SK-N-SH treated with all-trans-retinoic acid at 6 μM for 48 hours (cell line): Measurements from ENCODE around the gene ANKRD60.

Experiments used
- ATAC-seq: fragments of 200-7000 bp; cut with Tn5 transposase; 3 replicates; pipeline ENCODE4 v1.9.1; 2020; ENCODE audit warnings: mild to moderate bottlenecking, moderate library complexity
- ARNTL ChIP-seq: fragments of 450-650 bp; formaldehyde crosslinking; IDR thresholded peaks from 2 replicates; pipeline ENCODE4 v1.5.0; 2020; ENCODE audit warnings: low read depth, mild to moderate bottlenecking, moderate library complexity, borderline replicate concordance
- CSDC2 ChIP-seq: fragments of 250-450 bp; sonication (Bioruptor Pico); IDR thresholded peaks from 2 replicates; pipeline ENCODE4 v1.5.0; 2020; ENCODE audit warnings: mild to moderate bottlenecking, moderate library complexity
- ESRRG ChIP-seq: fragments of 250-450 bp; sonication (Bioruptor Pico); IDR thresholded peaks from 2 replicates; pipeline ENCODE4 v1.6.1; 2021; ENCODE audit warnings: mild to moderate bottlenecking
- OSR1 ChIP-seq: fragments of 250-450 bp; sonication (Bioruptor Pico); IDR thresholded peaks from 2 replicates; pipeline ENCODE4 v1.8.0; 2022; ENCODE audit warnings: moderate library complexity, mild to moderate bottlenecking, inconsistent platforms
- PPARA ChIP-seq: fragments of 250-450 bp; sonication (Bioruptor Pico); IDR thresholded peaks from 2 replicates; pipeline ENCODE4 v1.5.0; 2020; ENCODE audit warnings: mild to moderate bottlenecking, borderline replicate concordance
- SNAI2 ChIP-seq: fragments of 250-450 bp; sonication (Bioruptor Pico); IDR thresholded peaks from 2 replicates; pipeline ENCODE4 v1.5.0; 2020; ENCODE audit warnings: mild to moderate bottlenecking, moderate library complexity
- TCF4 ChIP-seq: fragments of 250-450 bp; sonication (Bioruptor Pico); IDR thresholded peaks from 2 replicates; pipeline ENCODE4 v1.8.0; 2021; ENCODE audit warnings: mild to moderate bottlenecking, moderate library complexity, borderline replicate concordance
- TOX ChIP-seq: fragments of 250-450 bp; sonication (Bioruptor Pico); IDR thresholded peaks from 2 replicates; pipeline ENCODE4 v1.8.0; 2021; ENCODE audit warnings: mild to moderate bottlenecking, moderate library complexity, borderline replicate concordance
- ZNF70 ChIP-seq: fragments of 450-650 bp; formaldehyde crosslinking; IDR thresholded peaks from 2 replicates; pipeline ENCODE4 v1.5.0; 2020; ENCODE audit warnings: mild to moderate bottlenecking, moderate library complexity
- ZNF8 ChIP-seq: fragments of 450-650 bp; formaldehyde crosslinking; IDR thresholded peaks from 2 replicates; pipeline ENCODE4 v1.5.0; 2020; ENCODE audit warnings: mild to moderate bottlenecking, moderate library complexity
- TF ChIP-seq, protein P1 (sequence below): fragments of 250-450 bp; sonication (Bioruptor Pico); IDR thresholded peaks from 2 replicates; pipeline ENCODE4 v1.8.0; 2020; ENCODE audit warnings: mild to moderate bottlenecking, moderate library complexity, borderline replicate concordance
- TF ChIP-seq, protein P2 (sequence below): fragments of 250-450 bp; sonication (Bioruptor Pico); IDR thresholded peaks from 2 replicates; pipeline ENCODE4 v1.5.1; 2021; ENCODE audit warnings: mild to moderate bottlenecking, moderate library complexity
- TF ChIP-seq, protein P3 (sequence below): fragments of 250-450 bp; sonication (Bioruptor Pico); IDR thresholded peaks from 2 replicates; pipeline ENCODE4 v1.5.1; 2020; ENCODE audit warnings: low read depth, mild to moderate bottlenecking, moderate library complexity
- TF ChIP-seq, protein P4 (sequence below): fragments of 250-450 bp; sonication (Bioruptor Pico); IDR thresholded peaks from 2 replicates; pipeline ENCODE4 v1.8.0; 2021; ENCODE audit warnings: low read depth, mild to moderate bottlenecking, moderate library complexity, borderline replicate concordance
- TF ChIP-seq, protein P5 (sequence below): fragments of 250-450 bp; sonication (Bioruptor Pico); IDR thresholded peaks from 2 replicates; pipeline ENCODE4 v1.5.0; 2020; ENCODE audit warnings: mild to moderate bottlenecking, moderate library complexity

ANKRD60 gene

DNA sequence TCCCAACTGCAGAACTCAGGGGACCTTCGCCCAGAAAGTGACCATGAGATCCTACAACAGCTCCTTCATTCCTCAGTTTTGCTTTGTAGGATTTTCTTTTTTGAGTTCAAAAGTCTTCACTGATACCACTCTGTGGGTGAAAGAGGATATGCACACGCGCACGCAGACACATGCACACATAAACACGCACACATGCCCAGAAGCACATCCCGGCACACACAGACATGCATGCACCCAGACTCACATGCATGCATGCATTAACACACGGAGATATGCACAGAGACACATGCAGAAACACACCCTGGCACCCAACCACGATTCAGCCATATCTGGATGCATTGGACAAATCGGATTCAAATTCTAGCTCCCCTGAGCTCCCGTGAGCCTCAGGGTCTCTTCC is 36.4 kb downstream of the ANKRD60 start:
- no peak for TF ChIP-seq PPARA (CRISPR knock-in tag)
- TF ChIP-seq ARNTL (CRISPR knock-in tag): no peak
- no peak for TF ChIP-seq ZNF70
- ATAC-seq: no peak

DNA sequence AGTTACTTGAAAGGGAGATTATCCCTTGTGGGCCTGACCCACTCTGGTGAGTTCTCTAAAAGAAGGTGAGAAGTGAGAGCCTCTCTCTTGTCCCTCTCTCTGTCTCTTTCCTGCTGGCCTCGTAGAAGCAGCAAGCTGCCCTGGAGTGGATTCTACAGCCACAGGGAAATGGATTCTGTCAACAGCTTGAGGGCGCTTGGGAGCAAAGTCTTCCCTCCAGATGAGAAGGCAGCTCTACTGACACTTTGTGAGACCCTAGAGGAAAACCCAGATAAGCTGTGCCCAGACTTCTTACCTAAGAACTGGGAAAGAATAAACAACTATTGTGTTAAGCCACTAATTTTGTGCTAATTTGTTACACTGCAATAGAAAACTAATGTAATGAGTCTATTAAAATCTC is 39.9 kb downstream of the ANKRD60 start:
- TF ChIP-seq, protein P1, sequence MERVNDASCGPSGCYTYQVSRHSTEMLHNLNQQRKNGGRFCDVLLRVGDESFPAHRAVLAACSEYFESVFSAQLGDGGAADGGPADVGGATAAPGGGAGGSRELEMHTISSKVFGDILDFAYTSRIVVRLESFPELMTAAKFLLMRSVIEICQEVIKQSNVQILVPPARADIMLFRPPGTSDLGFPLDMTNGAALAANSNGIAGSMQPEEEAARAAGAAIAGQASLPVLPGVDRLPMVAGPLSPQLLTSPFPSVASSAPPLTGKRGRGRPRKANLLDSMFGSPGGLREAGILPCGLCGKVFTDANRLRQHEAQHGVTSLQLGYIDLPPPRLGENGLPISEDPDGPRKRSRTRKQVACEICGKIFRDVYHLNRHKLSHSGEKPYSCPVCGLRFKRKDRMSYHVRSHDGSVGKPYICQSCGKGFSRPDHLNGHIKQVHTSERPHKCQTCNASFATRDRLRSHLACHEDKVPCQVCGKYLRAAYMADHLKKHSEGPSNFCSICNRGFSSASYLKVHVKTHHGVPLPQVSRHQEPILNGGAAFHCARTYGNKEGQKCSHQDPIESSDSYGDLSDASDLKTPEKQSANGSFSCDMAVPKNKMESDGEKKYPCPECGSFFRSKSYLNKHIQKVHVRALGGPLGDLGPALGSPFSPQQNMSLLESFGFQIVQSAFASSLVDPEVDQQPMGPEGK (CRISPR knock-in tag): no peak
- TF ChIP-seq CSDC2 (CRISPR knock-in tag) (no peak), ZNF70 (no peak)
- TF ChIP-seq, protein P2, sequence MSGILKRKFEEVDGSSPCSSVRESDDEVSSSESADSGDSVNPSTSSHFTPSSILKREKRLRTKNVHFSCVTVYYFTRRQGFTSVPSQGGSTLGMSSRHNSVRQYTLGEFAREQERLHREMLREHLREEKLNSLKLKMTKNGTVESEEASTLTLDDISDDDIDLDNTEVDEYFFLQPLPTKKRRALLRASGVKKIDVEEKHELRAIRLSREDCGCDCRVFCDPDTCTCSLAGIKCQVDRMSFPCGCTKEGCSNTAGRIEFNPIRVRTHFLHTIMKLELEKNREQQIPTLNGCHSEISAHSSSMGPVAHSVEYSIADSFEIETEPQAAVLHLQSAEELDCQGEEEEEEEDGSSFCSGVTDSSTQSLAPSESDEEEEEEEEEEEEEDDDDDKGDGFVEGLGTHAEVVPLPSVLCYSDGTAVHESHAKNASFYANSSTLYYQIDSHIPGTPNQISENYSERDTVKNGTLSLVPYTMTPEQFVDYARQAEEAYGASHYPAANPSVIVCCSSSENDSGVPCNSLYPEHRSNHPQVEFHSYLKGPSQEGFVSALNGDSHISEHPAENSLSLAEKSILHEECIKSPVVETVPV (CRISPR knock-in tag): no peak
- TF ChIP-seq, protein P3, sequence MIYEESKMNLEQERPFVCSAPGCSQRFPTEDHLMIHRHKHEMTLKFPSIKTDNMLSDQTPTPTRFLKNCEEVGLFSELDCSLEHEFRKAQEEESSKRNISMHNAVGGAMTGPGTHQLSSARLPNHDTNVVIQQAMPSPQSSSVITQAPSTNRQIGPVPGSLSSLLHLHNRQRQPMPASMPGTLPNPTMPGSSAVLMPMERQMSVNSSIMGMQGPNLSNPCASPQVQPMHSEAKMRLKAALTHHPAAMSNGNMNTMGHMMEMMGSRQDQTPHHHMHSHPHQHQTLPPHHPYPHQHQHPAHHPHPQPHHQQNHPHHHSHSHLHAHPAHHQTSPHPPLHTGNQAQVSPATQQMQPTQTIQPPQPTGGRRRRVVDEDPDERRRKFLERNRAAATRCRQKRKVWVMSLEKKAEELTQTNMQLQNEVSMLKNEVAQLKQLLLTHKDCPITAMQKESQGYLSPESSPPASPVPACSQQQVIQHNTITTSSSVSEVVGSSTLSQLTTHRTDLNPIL (CRISPR knock-in tag): no peak
- no peak for ATAC-seq

DNA sequence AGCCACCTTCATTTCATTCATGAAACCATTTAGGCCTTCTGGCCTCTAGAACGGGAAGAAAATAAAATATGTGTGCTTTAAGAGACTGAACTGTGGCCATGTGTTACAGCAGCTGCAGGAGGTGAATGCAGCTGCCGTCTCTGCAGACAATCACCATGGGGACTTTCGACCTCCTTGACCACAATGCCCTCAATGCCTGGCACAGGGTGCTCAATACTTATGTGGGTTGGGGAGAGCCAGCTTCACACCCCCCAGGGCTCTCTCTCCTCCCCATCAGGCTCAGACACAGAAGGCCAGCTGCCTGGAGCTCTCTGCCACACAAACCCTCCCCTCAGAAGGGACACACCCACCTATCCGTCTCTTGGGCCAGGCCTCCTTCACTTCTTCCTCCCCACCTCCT is 43.5 kb downstream of the ANKRD60 start:
- no peak for ATAC-seq

DNA sequence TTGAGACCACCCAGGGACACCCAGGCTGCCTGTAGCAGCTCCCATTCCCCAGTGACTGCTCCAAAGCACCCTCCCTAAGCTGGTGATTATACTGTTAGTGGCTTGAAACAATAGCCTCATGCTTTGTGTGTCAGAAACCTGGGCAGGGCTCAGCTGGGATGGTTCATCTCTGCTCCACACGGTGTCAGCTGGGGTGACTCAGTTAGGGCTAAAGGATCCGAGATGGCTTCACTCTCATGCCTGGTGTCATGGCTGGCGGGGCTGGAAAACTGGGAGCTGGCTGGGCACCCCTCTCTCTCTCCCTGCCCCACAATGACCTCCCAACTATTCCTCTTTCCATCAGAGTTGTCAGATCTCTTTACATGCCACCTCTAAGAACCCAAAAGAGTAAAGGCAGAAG is 44.4 kb downstream of the ANKRD60 start:
- no peak for ATAC-seq
- TF ChIP-seq, protein P3 (CRISPR knock-in tag): no peak
- TF ChIP-seq TOX (no peak), SNAI2 (CRISPR knock-in tag) (no peak), ZNF8 (CRISPR knock-in tag) (no peak), PPARA (CRISPR knock-in tag) (no peak), OSR1 (CRISPR knock-in tag) (no peak)
- TF ChIP-seq, protein P2 (CRISPR knock-in tag): no peak

More for the DNA sequence above, 43.5 kb downstream of the ANKRD60 start:
- TF ChIP-seq, protein P4, sequence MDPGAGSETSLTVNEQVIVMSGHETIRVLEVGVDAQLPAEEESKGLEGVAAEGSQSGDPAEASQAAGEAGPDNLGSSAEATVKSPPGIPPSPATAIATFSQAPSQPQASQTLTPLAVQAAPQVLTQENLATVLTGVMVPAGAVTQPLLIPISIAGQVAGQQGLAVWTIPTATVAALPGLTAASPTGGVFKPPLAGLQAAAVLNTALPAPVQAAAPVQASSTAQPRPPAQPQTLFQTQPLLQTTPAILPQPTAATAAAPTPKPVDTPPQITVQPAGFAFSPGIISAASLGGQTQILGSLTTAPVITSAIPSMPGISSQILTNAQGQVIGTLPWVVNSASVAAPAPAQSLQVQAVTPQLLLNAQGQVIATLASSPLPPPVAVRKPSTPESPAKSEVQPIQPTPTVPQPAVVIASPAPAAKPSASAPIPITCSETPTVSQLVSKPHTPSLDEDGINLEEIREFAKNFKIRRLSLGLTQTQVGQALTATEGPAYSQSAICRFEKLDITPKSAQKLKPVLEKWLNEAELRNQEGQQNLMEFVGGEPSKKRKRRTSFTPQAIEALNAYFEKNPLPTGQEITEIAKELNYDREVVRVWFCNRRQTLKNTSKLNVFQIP (CRISPR knock-in tag): no peak
- TF ChIP-seq, protein P1 (CRISPR knock-in tag): no peak
- TF ChIP-seq ESRRG (CRISPR knock-in tag) (no peak), TCF4 (no peak)
- TF ChIP-seq, protein P5, sequence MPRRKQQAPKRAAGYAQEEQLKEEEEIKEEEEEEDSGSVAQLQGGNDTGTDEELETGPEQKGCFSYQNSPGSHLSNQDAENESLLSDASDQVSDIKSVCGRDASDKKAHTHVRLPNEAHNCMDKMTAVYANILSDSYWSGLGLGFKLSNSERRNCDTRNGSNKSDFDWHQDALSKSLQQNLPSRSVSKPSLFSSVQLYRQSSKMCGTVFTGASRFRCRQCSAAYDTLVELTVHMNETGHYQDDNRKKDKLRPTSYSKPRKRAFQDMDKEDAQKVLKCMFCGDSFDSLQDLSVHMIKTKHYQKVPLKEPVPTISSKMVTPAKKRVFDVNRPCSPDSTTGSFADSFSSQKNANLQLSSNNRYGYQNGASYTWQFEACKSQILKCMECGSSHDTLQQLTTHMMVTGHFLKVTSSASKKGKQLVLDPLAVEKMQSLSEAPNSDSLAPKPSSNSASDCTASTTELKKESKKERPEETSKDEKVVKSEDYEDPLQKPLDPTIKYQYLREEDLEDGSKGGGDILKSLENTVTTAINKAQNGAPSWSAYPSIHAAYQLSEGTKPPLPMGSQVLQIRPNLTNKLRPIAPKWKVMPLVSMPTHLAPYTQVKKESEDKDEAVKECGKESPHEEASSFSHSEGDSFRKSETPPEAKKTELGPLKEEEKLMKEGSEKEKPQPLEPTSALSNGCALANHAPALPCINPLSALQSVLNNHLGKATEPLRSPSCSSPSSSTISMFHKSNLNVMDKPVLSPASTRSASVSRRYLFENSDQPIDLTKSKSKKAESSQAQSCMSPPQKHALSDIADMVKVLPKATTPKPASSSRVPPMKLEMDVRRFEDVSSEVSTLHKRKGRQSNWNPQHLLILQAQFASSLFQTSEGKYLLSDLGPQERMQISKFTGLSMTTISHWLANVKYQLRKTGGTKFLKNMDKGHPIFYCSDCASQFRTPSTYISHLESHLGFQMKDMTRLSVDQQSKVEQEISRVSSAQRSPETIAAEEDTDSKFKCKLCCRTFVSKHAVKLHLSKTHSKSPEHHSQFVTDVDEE: no peak
